ENCODE measurements around the gene AK4.

Gene AK4

DNA sequence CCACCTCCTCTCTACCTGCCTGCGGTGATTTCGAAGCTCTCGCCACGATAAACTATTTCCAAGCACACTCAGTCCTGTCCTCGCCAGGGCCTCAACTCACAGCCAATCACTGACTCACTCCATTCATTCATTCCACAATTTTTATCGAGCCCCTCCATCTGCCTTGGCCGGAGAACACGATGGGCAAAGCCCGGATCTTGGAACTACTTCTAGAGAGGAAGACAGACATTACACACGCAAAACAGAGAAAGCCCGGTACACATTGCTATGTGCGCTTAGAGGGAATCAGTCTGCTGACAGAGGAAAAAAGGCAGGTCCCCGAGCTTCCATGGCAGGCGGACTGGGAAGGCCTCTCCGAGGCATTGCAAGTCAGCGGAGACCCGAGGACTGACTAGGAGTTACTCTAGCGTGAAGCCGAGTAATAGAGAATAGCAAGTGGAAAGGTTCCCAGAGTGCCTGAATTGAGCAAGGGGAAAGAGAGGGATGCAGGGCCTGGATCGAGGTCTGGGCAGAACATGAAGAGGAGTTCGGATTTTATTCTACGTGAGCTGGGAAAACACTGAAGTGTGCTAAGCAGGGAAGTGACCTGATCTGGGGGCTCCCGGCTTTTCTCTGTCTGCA is 107.1 kb downstream of the AK4 start:
- DNase-seq = peak; percentile 44

DNA sequence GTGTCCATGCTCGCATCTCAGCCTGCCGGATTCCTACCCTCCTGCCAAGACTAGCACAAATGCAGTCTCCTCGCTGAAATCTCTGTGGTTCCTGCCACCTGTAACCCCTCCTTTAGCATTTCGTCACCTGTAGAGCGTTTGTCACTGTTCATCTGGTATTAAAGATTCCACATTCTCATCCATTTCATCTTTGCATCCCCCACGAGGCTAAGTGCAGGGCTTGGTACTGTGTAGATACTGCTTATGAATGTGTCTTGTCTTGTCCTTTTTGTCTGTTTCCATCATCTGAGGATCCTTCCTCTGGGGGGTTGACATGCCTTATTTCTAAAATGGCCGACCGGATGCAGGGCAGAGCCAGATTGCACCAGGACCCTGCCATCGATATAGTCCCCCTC is 107.7 kb downstream of the AK4 start:
- DNase-seq = no peak

DNA sequence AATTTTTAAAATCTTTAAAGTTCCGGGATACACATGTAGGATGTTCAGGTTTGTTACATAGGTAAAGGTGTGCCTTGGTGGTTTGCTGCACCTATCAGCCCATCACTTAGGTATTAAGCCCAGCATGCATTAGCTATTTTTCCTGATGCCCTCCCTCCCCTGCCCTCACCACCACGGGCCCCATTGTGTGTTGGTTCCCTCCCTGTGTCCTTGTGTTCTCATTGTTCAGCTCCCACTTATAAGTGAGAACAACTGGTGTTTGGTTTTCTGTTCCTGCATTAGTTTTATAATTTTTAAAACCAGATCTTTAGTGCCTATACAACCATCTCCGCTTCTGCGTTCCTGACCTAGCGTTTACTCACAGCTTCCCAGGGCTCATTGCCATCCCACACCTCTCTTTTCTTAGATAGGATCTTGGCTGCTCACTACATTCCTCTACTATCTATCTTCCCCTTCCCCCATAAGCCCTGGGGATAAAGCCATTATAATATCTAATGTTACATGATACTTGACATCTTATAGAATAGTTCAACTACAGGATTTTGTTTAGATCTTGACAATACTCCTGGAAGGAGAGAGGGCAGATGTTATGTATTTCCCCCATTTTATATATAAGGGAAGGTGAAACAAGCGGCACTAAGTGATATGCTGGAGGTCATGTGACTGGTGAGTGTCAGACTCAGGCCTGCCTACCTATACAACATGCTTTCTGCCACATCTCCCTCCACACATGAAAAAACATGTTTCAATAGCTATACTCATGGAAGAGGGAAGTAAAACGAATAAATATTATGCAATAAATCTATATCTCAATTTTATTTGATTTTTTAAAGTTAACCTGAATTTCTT is 109.1 kb downstream of the AK4 start:
- DNase-seq = no peak

DNA sequence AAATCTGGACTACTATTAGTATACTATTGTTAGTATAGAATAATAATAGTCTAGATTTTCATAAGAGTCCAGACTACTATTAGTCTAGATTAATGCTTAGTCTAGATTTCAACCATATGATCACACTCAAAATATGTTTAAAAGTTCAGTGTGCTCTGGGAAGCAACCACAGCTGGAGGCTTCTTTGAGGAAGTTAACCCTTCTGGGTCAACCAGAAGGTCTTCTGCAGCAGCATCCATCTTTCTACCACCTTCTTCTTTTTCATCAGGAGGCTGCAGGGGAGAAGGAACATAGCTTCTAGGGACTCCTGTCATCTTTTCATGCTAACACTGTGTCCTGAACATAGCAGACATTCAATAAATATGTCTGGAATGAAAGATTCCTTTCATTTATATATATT is 110.1 kb downstream of the AK4 start:
- DNase-seq = no peak

DNA sequence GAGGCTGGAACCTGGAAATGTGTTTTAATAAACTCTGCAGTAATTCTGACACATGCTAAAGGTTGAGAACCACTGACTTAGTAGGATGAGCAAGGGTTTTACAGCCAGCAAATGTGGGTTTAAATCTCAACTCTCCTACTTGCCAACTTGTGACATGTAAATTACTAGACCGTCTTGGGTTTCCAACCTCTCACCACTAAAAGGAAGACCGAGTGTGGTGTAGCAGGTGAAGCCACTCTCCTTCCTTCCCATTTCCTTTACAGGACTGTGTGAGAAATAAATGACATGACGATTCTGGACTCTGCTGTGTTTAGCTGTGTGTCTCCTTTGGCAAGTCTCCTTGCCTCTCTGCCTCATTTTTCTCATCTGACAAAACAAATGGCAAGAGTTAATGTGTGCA is 111.8 kb downstream of the AK4 start:
- no peak for DNase-seq

DNA sequence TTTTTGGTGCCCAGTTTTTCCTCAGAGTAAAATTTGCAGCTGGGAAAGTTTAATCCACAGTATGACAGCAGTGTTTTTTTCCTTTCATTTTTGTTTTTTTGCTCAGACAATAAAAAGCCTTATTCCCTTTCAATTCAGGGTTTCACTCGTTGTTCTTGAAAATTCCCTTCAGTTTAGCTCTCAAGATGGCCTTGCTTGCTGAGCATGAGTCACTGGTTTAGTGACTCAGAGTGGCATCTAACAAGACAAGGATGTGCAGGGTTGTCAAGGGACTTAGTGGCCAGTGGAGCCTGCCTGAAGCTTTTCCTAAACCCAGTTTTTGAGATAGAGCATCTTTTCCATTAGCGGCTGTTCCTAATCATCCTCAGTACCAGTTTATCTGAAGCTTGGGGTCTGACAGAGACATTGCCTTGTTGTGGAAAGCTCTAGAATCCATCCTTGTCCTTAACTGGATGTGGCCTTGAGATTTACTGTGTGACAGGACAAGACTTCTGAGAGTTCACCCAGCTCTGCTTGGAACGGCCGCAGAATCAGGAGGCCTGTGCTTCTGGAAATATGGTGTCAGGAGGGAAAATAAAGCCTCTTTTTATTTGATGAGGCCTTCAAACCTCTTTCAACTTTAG is 113.0 kb downstream of the AK4 start:
- DNase-seq = no peak

DNA sequence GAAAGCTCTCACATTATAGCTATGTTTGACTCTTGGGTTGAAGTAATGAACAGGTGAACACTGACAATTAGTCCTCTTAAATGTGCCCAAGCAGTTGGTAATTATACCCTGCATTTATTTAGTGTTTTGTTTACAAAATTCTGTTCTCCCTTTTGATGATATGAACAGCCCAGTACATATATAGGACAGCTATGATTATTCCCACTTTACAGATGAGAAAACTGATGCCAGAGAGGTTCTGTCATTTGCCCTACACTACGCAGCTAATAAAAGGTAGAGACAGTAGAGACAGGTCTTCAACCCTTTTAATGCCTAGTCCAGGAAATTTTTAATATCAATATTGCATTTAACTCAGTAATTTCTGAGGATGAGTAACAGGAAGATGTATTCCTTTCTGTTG is 115.3 kb downstream of the AK4 start:
- DNase-seq = no peak

DNA sequence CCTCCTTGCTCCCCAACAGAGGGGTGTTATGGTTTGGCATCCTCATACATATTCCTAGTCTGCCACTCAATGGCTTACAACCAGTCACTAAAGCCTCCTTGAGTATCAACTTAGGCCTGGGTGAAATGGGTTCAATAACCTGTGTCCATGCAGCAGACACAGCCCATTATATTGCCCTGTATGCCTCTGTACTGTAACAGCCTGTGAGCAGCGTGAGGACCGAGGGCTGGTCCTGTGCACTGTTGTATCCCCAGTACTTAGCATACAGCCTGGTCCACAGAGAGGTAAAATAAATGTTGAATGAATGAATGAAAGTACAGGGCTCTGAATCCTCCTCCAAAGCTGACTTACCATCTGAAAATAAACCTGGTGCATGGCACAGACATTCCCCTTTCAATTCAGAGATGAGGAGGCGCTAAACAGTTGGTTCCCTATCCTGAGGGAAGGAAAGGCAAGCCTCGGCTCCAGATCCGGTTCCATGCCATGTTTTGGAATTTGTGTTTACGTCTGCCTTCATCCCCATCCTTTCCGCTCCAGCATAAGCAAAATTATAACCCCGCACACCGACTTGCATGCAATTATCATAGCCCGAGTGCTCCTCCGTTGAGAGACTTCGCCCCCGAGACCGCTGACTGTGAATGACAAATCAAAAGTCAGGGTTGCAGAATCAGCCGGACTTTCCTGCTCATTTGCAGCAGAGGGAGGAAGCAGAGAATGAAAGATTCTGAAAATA is 116.4 kb downstream of the AK4 start:
- peak; percentile 57 for DNase-seq

DNA sequence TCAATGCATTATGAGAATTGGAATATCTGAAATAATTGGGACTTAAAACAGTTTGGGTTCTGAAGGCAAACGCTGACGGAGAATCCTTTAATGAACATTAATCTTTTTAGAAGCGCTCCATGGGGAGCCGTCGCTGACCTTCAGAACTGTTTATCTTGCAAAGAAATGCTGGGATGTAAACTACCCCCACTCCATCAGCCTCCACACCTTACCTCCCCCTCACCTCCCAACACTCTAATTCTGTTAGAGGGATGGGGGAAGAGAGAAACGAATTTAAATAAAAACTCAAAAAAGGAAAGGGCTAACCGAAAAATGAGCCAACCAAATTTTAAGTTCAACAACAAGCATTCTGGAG is 117.3 kb downstream of the AK4 start:
- DNase-seq = no peak

DNA sequence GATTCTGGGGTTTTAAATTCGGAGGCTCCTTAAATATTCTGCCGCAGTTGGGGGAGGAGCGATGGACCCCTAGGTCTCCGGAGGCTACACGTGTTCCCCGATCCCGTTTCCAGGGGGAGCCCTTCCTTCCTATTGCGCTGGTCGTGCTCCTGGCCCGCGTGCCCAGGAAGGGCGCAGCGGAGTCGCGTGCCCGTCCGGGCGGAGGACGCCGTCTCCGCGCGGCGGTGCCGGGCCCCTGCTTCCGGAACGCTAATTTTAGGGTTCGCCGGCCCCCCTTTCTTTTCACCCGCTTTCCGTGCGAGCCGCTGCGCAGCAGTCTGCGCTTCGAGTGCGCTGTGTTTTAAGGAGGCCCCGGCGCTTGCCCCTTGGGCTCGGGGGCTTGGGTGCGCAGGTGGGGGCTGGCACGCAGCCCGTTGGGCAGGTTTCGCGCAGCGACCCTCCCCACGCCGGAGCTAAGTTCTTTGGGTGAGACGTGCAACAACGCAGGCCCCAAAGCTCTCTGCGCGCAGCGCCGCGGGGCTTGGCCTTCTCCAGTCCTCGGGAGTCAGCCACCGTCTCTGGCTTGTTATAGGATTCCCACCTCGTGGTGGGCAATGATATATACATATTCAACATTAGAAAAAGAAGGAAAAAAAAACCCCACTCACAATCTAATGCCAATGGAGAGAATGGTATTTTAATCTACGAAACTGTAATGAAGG is 117.8 kb downstream of the AK4 start:
- DNase-seq = peak; percentile 39

DNA sequence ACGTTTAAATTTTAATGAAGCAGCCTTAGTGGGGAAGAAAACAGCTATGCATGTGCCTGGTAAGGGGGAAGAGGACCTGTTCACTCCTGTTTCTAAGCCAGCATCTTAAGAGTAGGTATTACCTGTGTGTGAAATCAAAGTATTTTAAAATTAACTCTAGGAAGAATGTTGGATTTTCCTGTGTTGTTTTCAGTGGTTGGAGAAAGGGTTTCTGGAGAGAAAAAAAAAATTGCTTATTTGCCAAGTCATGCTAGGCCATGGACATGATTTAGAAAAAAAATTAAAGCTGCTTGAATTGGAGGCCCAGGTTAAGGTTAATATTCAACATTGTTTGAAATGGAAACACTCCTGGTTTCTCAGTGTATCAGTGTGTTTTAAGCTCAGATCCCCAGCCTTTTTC is 118.5 kb downstream of the AK4 start:
- no peak for DNase-seq

DNA sequence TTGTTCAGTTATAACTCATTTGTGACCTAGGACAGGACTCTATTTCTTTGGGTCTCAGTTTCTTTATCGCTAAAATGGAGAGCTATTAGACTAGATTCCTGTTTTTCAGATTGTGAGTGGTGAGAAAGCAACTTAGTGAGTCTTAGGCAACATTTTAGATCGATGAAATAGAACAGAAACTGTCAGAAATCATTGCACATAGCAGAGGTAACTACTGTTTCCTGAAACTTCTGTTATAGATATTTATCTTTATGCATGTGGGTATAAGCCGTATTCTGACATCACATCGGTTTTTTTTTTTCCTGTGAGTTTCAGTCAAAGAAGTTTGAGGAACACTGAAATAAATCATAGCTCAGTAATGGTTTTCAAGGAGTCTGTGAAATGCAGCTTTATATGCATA is 119.3 kb downstream of the AK4 start:
- no peak for DNase-seq

DNA sequence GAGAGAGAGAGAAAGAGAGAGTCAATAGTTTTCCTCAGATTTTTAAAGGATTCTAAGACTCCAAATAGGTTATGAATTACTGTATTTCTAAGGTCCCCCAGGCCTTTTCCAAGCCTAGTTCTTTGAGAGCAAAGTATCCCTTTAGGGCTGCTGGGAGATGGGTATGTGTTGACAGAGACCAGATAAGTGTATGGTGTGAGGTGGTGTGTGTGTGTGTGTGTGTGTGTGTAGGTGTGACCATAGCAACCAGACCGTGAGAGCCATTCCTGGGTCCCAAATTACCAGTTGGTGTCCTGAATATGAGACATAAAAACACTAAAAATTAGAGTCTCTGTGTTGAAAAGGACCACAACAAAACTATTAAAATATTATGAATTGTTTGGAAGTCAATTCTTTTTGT is 119.7 kb downstream of the AK4 start:
- no peak for DNase-seq

DNA sequence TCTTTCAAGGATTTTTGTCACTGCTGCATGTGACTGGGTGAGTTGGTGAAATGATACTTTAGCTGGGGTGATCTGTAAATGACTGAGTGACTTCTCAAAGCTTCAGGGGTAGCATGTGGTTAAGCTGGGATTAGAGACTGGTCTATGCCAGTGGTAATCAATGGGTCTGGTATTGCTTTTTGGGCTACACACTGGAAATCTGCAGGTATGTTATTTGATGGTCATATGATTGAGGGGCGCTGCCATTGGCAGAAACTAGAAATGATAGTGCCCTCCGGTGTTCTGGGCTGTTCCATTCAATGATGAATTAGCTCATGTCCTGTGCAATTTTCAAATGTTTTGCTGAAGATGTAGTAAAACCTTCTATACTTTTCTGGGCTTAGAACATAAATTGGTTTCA is 121.6 kb downstream of the AK4 start:
- no peak for DNase-seq

DNA sequence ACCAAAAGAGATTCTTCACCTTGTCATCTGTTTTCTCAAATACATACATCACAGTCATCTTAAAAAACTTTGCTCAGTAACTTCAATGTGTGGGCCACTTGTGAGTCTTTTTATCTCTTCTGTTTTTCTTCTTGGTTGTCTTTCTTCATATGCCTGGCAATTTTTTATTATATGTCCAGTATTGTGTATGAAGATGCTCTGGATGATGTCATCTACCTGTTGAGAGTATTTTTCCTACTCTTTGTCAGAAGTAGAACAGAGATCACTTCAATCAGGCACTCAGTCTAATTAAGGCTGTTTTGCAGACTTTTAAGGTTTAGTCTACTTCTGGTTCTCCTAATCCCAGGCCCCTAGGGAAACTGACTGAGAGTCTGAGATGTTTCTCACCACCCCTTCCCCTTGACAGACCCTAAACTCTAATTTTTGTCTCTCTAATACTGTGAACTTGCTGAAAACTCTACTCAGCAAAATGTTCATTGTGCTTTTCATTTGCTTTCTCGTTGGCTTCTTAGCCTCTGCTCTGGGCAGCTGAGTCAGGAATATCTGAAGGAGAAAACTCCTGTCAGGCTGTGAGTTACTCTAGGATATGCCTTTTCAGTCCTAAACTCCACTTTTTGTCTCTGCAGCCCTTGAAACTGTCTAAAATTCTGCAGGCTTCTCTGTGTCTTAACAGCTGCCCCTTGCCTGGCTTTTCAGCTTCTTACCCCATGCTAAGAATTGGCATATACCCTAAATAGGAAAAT is 128.4 kb downstream of the AK4 start:
- DNase-seq = no peak

DNA sequence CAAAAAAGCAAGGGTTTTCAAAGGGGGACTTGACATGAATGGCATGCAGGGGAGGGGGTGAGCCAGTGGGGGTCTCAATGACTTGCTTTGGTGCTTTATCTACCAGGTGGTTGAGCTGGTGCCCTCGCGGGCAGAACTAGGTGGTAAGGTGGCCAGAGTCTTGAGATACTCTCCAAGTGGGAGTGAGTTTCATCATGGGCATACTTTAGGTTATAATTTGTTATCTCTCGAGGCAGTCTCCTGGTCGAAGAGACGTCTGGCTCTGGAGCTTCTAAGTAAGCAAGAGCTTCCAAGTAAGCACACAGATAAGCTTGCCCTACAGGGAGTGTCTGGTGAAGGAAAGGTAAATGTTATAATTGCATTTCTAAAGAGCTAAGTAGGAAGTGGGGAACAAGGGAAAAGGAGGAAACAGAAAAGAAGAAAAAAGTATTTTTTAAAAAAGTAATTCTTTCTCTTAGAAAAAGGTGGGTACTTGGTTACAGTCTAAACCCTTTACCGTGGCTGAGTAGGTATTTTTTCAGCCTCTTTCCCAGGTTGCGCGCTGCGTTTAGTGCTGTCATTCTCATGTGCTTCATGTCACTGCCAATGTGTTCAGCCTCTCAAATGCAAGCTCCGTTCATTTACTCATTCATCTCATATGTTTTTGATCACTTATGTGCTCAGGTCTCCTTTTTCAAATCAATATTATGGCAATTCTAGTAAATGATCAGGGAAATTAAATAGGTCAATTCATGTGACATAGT is 129.8 kb downstream of the AK4 start:
- no peak for DNase-seq

DNA sequence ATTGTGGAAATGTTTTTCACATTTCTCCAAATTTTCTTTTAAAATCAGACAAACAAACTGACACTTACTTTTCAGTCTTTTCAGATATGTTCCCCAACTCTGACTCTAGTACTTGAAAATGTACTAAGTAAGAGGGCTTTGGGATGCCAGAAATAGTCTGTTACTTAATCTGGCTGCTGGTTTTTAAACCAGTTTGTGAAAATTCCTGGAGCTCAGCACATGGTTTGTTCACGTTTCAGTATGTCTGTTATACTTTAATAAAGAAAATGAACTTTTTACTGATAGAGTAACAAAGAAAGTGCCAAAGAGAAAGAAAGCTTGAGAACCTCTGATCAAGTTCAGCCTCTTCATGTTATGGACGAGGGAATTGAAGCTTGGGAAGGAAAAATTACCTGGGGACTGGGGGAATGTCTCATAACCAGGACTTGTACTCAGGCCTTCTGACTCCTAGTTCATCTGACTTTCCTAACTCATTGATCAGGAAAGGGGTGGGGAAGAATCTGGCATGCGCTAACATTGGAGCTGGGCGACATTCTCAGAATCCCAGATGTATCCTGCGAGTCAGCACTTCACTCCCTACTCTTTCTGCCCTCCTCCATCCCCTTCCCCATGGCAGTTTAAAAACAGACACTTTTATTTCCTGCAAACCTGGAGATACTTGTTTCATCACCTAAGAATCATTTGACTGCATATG is 130.5 kb downstream of the AK4 start:
- DNase-seq = no peak

DNA sequence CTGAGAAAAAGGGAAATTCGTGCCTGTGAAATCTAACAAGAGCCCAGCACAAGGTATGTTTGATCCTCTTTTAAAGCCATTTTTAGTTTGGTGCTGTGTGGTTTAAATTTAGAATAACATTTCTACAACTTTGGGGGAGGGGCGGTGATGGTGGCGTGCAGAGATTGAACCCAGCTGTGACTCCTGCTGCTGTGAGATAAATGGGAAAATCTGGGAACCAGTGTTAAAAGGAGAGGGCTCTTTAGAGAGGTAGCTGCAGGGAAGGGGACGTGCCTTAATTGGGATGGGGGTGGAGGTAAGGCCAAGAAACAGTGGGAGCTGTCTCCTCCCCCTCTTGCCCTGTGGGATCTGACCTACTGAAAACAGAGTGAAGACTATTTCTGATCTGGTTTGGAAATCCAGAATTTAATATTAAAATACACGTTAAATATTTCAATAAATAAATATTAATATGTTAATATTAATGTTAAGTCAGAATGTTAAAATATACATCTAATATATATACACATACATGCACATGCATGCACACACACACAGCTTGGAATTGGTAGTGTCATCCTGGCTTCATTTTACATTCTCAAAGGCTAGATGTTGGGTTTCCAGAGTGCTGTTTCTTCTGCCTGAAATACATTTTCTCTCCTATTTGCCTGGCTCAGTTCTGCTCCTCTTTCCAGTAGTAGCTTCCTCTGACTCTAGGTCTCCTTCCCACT is 131.2 kb downstream of the AK4 start:
- no peak for DNase-seq
